Measurements from ENCODE around the gene MAN1A2.
A peak's percentile ranks its signal among the peaks of the same experiment; 100 is the strongest.

The MAN1A2 gene

DNA sequence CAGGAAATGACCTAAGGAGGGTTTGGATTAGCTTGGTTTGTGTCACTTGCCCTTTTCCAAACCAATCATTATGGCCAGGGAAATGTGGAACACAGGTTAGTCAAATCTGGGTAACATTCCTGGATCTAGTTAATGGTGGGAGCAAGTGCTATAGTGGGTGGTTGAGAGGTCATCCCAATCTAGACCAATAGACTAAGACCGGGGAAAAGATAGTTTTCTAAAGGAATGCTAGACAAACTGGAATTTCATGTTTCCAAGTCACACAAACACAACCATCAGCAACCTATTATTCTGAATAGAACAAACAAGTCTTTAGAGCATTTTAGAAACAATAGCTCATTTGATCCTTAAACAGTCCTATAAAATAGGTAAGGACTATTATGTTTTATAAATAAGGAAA is 4.3 kb upstream of the MAN1A2 start:
- no peak for DNase-seq

DNA sequence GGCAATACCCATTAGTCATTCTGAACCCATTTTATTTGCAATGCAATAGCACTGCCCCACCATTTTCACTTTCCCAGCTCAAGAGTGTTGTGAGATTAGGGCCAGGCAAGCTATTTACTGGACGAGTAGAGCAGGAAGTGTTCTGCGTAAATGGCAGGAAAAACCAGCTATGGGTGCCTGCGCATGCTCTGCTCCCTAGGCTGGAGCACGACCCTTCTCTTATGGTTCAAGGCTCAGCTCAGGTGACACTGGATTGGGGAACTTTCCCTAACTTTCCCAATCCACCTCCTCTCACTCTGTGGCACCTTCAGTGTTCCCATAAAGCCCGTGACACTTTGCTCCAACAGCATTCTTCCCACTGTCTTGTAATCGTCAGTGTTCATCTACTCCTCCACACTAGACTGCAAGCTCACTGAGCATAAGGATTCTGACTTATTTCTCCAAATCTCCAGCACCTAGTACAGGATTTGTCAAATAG is 3.6 kb upstream of the MAN1A2 start:
- no peak for DNase-seq

DNA sequence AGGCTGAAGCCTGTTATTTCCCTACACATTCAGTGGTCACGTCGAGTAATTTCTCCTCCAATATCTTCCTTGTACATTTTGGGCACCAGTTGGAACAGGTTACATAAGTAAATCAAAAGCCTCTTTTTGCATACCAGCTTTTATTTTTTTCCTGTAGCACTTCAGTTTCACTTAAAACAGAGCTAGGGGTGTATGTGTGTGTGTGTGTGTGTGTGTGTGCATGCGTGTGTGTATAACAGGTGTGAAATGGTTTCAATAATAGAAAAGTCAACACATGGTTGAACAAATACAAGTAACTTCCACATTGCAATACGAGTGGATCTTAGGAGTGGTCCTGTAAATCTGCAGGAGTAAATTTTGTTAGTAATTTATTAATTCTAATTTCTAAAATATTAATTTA is 3.0 kb upstream of the MAN1A2 start:
- no peak for DNase-seq

DNA sequence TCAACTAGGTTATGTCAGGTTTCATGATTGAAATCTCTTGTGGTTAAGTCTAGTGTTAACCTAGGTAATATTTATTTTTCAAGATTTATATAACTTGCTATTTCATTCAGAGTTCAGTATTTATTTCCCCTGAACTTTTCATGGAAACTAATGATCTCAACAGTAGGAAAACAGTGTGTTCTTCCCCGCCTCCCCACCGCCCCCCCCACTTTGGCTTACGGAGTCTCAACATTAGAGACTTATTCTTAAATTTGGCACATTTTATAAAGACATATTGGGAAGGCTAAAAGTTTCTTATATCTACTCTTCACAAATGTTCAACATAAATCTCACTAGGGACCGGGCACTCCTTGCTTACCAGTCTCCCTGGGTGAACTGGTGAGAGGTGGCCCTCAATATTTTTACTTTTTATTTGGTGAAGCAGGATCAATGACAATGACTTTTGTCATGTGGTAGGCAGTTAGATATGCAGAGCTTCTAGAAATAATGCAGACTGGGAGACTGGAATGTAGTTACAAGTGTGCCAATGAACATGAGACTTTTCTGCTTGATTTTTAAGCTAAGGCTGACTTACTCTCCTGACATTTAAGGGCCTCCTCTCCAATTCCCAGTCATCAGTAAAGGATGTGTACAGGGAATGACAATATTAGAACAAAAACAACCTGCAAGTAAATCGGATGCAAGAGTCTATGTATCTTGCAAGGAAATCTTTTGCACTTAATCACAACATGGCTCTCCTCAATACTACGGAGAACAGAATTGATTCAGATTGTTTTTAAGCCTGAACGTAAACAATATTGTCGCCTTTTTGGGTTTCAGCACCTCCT is 1.7 kb upstream of the MAN1A2 start:
- no peak for DNase-seq

DNA sequence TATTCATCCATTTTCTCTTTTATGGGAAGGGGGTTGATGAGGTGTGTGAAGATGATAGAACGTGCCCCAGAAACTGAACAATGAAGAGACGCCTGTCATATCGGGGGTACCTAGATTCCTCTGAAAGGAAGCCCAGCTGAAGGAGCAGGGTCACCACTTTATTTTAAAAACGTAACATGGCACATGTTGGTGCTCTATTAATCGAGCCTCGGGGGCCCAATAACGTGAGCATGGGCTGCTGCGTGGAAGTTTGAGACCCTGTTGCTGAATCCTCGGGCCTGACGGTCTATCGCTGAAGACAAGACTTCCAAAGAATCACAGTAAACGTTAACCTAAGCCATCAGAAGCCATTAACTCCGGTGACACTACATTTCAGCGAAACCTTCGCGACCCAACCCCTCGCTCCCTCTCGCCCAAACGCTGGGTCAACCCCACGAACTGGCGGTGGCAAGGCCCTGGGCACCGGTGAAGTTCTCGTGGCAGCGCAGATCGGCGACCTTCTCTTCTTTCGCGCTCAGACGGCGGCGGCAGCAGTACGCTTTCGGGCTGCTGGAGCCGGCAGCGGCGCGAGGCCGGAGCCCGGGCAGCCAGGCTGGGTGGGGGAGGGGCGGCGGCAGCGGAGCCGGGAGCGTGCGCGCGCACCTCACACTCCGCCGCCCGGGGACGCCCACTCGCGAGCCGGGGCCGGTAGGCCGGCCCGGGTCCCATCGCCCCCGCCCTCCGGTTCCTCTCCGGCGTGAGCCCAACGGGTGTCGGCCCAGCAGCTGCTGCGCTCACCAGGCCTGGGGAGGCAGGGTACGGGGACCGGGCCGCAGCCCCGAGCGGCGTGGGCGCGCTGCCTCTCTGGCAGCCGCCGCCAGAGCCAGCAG is 838 bp upstream of the MAN1A2 start:
- peak; percentile 31 for DNase-seq

DNA sequence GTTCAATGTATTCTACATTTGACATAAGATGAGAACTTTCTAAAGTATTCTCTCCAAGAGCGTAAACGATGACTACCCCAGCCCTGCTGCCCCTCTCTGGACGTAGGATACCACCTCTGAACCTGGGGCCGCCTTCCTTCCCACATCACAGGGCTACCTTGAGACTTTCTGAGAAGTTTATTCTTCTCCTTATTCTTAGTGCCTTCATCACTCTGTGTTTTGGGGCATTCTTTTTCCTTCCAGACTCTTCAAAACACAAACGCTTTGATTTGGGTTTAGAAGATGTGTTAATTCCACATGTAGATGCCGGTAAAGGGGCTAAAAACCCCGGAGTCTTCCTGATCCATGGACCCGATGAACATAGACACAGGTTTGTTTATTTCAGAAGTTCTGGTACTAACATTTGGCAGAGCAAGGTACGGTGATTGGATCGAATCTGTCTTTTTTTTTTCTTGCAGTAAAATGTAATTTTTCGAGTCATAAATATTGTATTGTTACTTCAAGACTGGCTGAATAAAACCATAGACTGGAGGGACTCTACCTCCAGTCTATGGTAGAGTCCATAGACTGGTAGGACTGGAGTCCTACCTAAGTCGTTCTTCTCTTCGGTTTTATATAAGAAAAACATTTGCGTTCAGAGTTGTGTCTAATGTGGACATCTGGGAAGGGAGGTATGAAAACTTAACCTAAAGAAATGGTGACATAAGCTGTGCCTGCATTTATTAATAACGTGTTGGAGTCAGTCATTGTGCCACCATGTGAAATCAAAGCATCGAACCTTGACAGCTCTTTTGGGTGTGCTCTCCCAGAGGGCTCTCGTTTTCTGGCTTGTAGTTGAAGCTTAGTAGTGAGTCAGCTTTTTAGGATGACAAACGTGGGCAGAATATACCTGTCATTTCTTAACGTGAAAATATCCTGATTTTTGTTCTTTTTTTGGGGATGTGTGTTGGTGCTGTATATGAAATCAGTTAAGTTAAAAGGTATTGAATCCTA is 1.2 kb downstream of the MAN1A2 start:
- no peak for DNase-seq

DNA sequence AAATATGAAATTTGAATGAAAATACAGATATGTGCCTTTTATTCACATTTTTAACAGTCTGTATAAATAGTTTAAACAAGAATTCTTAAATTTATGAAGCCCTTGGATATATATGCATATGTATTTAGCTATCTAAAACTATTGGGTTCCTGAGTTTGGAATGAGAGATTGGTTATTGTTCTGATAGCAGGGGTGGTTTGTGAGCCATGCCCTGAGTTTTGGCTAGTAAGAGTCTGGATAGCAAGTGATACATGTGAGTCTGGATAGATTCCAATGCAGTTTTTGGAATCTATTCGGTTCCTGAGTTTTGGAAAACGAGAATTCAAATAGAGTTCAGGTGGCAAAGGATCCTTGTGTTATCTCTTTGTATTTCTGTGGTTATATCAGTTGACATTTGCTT is 2.8 kb downstream of the MAN1A2 start:
- DNase-seq, result no peak

DNA sequence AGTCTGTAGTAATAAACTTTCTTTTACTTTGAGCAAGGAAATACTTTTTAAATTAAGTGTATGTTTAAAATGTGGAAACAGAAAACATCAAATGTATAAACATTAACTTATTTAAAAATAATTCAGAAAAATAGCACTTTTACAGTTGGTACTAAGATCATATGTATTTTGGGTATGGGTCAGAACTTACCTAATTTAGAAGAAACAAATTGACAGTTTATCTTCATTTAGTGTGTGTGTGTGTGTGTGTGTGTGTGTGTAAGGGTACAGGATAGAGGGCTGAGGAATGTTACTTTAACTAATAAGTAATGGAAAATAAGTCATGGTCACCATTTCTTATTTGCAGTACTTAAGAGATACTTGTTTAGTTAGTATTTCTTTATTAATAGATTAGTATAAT is 3.3 kb downstream of the MAN1A2 start:
- DNase-seq, result no peak

DNA sequence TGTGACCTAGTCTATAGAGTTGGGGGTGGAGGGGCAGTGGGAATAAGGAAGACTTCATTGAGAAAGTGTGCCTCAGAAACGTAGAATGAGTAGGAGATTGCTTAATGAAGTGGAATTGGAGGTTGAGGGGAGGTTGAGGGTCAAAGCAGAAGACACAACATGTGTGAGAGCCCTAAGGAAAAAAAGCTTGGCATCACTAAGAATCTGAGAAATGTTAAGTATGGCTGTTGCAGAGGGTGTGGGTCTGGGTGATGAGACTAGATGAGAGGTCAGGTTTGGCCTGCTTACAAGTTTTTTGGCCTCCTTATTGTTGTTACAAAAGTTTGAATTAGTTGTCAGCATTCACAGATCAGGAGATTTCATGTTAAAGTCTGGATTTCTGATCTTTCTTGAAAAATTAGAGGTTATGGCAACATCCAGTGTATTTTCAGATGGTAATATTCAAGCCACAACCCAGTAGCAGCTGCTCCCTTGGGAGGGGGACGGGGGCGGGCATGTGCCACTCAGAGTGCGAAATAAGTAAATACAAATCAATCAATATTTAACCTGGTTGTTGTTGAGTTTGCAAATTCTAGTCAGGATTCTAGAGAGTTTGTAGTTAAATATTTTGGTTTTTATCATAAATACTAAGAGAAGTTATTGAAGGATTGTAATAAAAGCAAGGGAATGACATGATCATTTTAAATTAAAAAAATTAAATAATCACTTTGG is 4.3 kb downstream of the MAN1A2 start:
- no peak for DNase-seq

DNA sequence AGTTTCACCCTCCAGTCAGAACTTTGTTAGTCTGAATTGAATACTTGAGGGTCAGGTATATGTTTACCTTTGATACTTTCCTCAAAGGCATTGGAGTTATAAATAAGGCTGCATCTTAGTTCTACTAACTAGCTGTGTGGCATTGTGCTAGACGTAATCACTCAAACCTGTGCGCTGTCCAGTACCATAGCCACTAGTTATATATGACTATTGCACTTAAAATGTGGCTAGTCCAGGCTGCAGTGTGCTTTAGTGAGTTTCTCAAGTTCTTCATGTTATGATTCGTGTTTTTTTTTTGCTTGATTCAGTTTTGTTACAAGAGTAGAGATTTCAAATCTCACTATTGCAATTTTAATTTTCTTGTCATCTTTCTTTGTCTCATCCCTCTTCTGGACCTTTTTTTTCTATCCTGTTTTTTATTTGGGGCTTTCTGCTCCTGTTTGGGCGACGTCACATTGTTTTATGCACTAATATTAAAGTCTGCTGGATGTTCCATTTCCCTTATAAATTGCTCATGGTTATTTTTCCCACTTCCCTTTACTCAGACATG is 5.7 kb downstream of the MAN1A2 start:
- no peak for DNase-seq

DNA sequence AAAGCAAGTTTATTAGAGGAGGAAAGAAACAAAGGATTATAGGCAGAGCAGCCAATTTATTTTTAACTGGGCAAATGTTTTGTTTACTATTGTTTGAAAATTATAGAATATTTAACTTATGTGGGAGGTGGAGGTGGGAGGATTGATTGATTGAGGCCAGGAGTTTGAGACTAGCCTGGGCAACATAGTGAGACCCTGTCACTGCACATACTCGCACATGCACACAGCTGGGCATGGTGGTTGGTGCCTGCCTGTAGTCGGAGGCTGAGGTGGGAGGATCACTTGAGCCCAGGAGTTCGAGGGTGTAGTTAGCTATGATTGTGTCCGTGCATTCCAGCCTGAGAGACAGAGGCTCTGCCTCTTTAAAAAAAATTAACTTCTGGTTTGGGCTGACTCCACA is 6.7 kb downstream of the MAN1A2 start:
- DNase-seq, result no peak

DNA sequence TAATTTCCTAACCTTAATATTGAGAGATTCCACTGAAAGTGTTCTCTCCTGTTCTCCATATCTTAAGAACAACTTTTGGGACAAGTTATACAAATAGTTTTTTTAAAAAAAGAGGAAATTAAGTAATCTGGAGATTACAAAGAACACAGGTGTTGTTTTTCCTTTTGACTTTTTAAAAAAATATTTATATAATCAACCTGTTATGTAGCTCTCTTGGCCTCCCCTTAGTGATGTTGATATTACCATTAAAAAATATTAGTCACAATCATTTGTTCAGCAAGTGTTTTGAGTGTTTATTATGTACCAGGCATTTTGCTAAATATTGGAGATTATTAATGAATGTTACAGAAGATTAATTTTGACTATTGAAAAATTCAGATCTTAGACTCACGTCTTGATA is 8.1 kb downstream of the MAN1A2 start:
- no peak for DNase-seq

DNA sequence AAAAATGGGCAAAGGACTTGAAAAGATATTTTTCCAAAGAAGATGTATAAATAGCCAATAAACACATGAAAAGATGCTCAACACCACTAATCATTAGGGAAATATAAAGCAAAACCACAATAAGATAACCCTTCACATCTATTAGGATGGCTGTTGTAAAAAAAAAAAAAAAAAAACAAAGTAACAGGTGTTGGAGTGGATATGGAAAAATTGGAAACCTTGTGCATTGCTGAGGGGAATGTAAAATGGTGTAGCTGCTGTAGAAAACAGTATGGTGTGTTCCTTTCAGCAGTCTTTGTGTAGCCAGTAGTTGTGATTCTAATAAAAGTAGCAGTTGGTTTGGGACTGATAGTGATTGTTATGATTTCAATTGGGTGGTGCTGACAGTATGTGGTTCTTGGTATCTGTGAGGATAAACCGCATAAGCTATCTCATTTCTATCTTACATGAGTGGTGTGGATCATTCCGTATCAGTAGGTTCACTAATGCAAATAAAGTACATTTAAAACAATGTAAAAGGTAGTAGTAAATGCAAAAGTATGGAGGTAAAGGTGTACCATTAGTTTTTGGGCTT is 19.9 kb downstream of the MAN1A2 start:
- no peak for DNase-seq

DNA sequence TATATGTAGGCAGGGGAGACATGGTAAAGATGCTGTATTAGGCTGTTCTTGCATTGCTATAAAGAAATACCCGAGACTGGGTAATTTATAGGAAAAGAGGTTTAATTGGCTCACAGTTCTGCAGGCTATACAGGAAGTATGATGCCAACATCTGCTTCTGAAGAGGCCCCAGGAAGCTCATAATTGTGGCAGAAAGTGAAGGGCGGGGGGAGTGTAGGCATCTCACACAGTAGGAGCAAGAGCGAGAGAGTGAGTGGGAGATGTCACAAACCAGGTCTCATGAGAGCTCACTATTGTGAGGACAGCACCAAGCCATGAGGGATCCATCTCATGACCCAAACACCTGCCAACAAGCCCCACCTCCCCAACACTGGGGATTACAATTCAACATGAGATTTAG is 21.1 kb downstream of the MAN1A2 start:
- DNase-seq, result no peak

DNA sequence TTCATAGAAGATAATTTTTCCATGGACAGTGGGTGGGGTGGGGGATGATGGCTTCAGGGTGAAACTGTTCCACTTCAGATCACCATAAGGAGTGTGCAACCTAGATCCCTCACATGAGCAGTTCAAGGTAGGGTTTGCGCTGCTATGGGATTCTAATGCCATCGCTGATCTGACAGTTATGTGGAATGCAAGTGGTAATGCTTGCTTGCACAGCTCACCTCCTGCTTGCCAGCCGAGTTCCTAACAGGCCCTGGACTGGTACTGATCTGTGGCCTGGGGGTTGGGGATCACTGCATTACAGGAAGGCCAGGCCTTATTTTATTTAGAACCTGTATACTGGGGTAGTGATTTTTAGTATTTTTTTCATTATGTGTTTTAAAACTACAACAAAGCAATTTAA is 22.0 kb downstream of the MAN1A2 start:
- no peak for DNase-seq

DNA sequence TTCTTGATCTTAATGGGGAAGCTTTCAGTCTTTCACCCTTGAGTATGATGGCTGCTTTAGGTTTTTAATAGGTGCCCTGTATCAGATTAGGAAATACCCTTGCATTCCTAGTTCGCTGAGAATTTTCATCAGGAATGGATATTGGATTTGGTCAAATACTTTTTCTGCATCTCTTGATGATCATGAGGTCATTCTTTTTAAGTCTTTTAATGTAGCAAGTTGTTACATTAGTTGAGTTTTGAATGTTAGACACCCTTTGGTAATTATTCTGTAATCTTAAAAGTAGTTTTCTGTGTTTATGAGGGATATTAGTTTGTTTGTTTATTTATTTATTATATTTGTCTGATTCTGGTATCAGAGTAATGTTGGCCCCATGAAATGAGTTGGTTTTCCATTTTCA is 22.5 kb downstream of the MAN1A2 start:
- no peak for DNase-seq

DNA sequence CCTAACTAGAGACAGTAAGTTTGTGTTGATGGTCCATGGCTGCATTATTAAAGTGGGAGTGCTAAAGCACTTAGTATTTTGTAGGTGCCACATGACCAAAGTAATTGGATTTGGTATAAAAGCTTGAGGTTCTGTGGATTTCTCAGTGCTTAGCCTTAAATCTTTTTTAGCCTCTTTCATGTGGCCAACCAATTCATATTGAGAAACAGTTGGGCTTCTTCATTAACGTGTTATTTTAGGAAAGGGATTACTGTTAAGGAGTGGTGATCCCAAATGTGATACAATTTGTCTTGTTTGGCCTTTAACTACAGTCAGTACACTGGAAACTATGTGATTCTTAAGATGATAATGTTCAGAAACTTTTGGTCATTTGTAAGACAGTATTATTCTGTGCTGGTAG is 25.5 kb downstream of the MAN1A2 start:
- no peak for DNase-seq

DNA sequence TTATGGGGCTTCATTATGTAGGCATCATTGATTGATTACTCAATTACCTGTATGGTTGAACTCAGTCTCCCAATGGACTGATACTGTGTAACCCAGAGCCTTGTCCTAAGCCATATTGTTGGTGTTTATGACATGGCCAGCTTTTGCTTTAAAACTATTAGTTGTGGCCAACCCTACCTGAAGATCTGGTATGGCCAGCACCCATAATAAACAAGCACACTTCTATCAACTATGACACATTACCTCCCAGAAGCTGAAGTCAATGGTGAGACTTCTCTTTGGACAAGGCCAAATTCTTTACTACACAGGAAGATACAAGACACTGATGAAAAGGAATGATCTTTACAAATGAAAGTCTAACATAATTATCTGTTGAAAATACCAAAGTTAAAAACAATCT is 28.8 kb downstream of the MAN1A2 start:
- DNase-seq, result no peak

DNA sequence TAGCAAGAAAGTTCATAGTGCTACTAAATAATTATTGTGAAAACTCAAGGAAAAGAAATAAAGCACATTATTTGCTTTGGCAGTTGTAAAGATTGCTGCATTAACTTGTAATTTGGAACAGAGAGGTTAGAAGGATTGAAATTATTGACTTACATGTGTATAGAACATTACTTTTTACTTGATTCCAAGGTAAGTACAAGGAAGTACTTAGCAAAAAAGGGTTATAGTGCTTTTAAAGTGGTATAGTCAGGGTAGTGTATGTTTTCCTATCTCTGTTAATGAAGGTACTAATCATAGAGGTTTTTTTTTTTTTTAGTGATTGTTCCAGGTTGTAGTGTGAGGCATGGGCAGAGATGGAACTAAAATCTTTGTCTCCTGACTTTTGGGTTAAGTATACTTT is 29.4 kb downstream of the MAN1A2 start:
- DNase-seq, result no peak

DNA sequence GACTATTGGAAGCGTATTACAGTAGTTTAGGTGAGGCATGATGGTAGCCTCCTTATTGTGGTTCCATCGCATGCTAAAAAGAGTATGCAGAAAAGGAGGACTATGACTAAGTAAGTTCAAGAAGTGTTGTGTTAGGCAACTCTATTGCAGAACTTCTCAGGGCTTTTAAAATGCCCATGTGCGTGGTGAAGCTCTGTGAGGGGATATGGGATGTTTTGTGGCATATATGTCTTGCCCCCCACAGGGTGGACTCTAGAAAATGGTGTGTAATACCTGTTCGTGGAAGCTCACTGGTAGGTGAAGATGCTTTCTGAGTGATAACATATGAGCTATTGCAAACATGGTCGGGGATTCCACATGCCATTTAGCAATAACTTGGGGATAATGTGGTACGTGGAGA is 31.7 kb downstream of the MAN1A2 start:
- no peak for DNase-seq

DNA sequence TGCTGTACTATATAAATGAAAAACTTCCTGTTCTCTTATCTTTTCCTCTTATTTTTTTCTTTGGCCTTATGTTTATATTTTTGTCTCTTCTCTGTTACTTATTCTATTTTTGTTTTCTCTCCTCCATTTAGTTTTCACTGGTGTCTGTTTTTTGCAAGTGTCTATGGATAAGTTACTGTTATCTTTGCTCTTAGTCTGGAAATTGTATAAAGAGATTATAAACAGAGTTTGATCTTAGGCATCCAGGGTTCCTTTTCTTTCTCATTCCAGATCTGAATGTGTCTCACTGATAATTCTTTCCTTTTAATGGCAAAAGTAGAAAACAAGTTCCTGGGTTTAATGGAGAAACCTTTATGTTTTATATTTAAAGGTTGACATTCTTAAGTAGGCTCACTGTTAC is 34.5 kb downstream of the MAN1A2 start:
- DNase-seq, result no peak

DNA sequence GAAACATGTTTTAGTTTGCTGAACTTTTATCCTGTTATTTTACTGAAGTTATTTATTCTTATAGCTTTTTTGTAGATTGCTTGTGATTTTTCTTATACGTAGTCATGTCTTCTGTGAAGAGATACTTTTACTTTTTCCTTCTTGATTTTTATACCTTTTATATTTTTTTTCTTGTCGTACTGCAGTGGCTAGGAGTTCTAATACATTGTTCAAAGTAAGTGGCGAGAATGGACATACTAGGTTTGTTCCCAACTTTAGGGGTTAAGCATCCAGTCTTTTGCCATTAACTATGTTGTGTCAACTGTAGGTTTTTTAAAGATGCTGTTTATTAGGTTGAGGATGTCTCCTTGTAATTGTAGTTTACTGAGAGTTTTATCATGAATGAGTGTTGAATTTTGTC is 36.3 kb downstream of the MAN1A2 start:
- DNase-seq, result no peak
